K562 (cell line): ENCODE results near the gene PBXIP1. TPM values are rescaled to one million over a fixed set of nuclear protein-coding genes. Genes with fewer than 3 reads are reported as not detected.

Experiments
- GATAD2A ChIP-seq: fragments of 450-650 bp; IDR thresholded peaks from 2 replicates; pipeline ENCODE4 v1.6.1; 2017
- KDM2B ChIP-seq: fragments of 250-450 bp; sonication (Bioruptor Pico); IDR thresholded peaks from 2 replicates; pipeline ENCODE4 v1.8.0; 2021; ENCODE audit warnings: mild to moderate bottlenecking, moderate library complexity
- MXD1 ChIP-seq: fragments of 250-450 bp; sonication (Bioruptor Pico); IDR thresholded peaks from 2 replicates; pipeline ENCODE4 v1.8.0; 2021; ENCODE audit warnings: borderline replicate concordance, mild to moderate bottlenecking, moderate library complexity; ENCODE audit not compliant: poor library complexity, severe bottlenecking
- ZNF318 ChIP-seq, 2 experiments: fragments of 450-650 bp; IDR thresholded peaks; 2 replicates each; pipeline ENCODE4 v1.6.1; 2016; ENCODE audit warnings: mild to moderate bottlenecking in 2 of 2, borderline replicate concordance in 1 of 2, low read depth in 1 of 2, moderate library complexity in 1 of 2
- ZNF764 ChIP-seq: fragments of 250-450 bp; sonication (Bioruptor Pico); IDR thresholded peaks from 2 replicates; pipeline ENCODE4 v1.4.0; 2020; ENCODE audit warnings: low read depth, mild to moderate bottlenecking, moderate library complexity
- polyA plus RNA-seq, 8 experiments: library from polyadenylated mRNA; depleted of rRNA in 4 of 8; stranded (reverse) in 5 of 8; unstranded in 3 of 8; fragments of >200 nt; fragmentation: Nextera tagmentation in 2 of 8; fragmentation: Illumina TruSeq in 1 of 8; extraction: Ambion mirVana in 2 of 8; extraction: Trizol in 1 of 8; gene quantifications; 2 replicates each; pipeline versions ENCODE4 v1.2.1 to v1.2.3, GENCODE V29; 2011 to 2014; ENCODE audit warnings: inconsistent platforms in 1 of 8, missing spikeins in 1 of 8
- total RNA-seq, 7 experiments: library from RNA; depleted of rRNA in 6 of 7; stranded (reverse); fragments of >200 nt in 6 of 7; fragmentation: Illumina TruSeq in 2 of 7; extraction: Trizol in 2 of 7; gene quantifications; 2 replicates each; pipeline versions ENCODE4 v1.2.1 to v1.2.3, GENCODE V29; 2011 to 2021; ENCODE audit warnings: low replicate concordance in 1 of 7
- TF ChIP-seq, protein P1 (sequence below): sonication (generic); formaldehyde crosslinking; IDR thresholded peaks from 2 replicates; pipeline ENCODE4 v1.8.1; 2023; ENCODE audit warnings: missing genetic modification reagents, mild to moderate bottlenecking, borderline replicate concordance
- TF ChIP-seq, protein P2 (sequence below): fragments of 450-650 bp; IDR thresholded peaks from 2 replicates; pipeline ENCODE4 v1.6.1; 2018; ENCODE audit not compliant: partially characterized antibody

Gene PBXIP1
- total and polyA plus RNA-seq, 9 of the 15 experiments (the other 6 are each of a cell fraction or from before 2014, with no cell fraction given): 0.13 to 8.3 (median 5.8) TPM

- TF ChIP-seq, protein P1, sequence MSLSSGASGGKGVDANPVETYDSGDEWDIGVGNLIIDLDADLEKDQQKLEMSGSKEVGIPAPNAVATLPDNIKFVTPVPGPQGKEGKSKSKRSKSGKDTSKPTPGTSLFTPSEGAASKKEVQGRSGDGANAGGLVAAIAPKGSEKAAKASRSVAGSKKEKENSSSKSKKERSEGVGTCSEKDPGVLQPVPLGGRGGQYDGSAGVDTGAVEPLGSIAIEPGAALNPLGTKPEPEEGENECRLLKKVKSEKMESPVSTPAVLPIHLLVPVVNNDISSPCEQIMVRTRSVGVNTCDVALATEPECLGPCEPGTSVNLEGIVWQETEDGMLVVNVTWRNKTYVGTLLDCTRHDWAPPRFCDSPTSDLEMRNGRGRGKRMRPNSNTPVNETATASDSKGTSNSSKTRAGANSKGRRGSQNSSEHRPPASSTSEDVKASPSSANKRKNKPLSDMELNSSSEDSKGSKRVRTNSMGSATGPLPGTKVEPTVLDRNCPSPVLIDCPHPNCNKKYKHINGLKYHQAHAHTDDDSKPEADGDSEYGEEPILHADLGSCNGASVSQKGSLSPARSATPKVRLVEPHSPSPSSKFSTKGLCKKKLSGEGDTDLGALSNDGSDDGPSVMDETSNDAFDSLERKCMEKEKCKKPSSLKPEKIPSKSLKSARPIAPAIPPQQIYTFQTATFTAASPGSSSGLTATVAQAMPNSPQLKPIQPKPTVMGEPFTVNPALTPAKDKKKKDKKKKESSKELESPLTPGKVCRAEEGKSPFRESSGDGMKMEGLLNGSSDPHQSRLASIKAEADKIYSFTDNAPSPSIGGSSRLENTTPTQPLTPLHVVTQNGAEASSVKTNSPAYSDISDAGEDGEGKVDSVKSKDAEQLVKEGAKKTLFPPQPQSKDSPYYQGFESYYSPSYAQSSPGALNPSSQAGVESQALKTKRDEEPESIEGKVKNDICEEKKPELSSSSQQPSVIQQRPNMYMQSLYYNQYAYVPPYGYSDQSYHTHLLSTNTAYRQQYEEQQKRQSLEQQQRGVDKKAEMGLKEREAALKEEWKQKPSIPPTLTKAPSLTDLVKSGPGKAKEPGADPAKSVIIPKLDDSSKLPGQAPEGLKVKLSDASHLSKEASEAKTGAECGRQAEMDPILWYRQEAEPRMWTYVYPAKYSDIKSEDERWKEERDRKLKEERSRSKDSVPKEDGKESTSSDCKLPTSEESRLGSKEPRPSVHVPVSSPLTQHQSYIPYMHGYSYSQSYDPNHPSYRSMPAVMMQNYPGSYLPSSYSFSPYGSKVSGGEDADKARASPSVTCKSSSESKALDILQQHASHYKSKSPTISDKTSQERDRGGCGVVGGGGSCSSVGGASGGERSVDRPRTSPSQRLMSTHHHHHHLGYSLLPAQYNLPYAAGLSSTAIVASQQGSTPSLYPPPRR (CRISPR knock-in tag): no peak
- TF ChIP-seq ZNF764 (CRISPR knock-in tag) (no peak), GATAD2A (no peak), KDM2B (CRISPR knock-in tag) (no peak), ZNF318 (IDR thresholded peaks at IDR 0.05; ENCODE audit: borderline replicate concordance in 1 of 2, low read depth in 1 of 2) (no peak; a peak in 1 of 4 replicates), MXD1 (no peak)
- TF ChIP-seq, protein P2, sequence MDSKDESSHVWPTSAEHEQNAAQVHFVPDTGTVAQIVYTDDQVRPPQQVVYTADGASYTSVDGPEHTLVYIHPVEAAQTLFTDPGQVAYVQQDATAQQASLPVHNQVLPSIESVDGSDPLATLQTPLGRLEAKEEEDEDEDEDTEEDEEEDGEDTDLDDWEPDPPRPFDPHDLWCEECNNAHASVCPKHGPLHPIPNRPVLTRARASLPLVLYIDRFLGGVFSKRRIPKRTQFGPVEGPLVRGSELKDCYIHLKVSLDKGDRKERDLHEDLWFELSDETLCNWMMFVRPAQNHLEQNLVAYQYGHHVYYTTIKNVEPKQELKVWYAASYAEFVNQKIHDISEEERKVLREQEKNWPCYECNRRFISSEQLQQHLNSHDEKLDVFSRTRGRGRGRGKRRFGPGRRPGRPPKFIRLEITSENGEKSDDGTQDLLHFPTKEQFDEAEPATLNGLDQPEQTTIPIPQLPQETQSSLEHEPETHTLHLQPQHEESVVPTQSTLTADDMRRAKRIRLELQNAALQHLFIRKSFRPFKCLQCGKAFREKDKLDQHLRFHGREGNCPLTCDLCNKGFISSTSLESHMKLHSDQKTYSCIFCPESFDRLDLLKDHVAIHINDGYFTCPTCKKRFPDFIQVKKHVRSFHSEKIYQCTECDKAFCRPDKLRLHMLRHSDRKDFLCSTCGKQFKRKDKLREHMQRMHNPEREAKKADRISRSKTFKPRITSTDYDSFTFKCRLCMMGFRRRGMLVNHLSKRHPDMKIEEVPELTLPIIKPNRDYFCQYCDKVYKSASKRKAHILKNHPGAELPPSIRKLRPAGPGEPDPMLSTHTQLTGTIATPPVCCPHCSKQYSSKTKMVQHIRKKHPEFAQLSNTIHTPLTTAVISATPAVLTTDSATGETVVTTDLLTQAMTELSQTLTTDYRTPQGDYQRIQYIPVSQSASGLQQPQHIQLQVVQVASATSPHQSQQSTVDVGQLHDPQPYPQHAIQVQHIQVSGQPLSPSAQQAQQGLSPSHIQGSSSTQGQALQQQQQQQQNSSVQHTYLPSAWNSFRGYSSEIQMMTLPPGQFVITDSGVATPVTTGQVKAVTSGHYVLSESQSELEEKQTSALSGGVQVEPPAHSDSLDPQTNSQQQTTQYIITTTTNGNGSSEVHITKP: peak; percentile 100
Measured at GRCh38 chr1:154937085-154937987, 18.6 kb downstream of the PBXIP1 start (continued).
